Epidermal melanocyte (primary cell): Measurements from ENCODE around the gene RPUSD4.
A peak's percentile ranks its signal among the peaks of the same experiment; 100 is the strongest.
"Not testable (repeated sequence)": the region's sequence is repeated elsewhere in the genome, so short reads cannot be mapped to it uniquely, and the experiment has no call there.

Experiments used
- DNase-seq: peaks from one replicate; pipeline ENCODE4 v3.0.0; 2011; ENCODE audit warnings: low spot score; ENCODE audit not compliant: insufficient read length

The RPUSD4 gene

GRCh38 chr11:126211236-126212088 is at the start of gene RPUSD4, which contains the start of gene FAM118B:
Gene RPUSD4, minus strand, starts transcription at chr11:126211650. Its CDS starts 12 bp downstream, at chr11:126211638.
Gene FAM118B, plus strand, starts transcription at chr11:126211782. Its CDS starts 23,220 bp downstream, at chr11:126235002.
- peak; percentile 97 for DNase-seq

DNA sequence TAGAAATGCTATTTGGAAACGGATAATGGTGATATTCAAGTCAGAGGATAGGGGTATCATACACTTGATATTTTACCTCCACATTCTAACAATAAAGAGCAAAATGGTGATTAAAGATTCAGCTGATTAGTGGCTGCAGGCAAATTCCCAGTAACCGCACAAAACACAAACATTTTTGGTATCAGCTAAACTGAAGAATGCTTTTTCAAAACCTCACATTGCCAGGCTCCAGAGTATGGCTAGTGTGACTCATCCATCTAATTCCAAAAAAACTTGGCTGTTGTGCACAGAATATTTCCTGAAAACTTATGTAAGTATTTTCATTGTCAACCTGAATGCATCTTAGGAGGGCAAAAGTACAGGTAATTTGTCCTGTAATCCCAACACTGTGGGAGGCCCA is 46.3 kb upstream of the RPUSD4 start:
- no peak for DNase-seq

DNA sequence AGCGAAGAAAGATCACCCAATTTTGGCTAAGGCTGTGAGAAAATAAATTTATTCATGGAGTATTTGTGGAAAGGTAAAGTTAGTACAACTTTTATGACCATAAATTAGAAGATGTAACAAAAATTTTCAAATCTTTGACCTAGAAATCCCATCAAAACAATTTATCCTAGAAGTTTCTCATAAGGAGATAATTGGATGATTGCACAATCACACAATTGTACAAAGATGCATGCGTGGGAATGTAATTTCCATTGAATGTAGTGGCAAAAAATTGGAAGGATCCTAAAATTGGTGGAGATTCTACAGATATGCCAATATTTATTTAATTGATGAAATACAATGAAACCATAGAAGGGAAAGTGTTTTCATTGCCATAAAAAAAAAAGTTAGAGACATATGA is 45.7 kb upstream of the RPUSD4 start:
- DNase-seq: no peak

- no peak for DNase-seq
Observed at GRCh38 chr11:126256216-126256615, 44.8 kb upstream of the RPUSD4 start.

DNA sequence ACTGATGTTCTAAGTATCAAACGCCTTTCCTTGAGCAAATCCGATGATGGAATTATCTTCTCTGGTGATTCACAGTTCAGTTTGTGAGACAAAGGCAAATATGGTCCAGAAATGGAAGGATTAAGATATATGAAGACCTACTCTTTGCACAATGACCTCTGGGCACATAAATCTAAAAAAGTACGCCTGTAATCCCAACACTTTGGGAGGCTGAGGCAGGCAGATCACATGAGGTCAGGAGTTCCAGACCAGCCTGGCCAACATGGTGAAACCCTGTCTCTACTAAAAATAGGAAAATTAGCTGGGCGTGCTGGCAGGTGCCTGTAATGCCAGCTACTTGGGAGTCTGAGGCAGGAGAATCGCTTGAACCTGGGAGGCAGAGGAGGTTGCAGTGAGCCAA is 44.1 kb upstream of the RPUSD4 start:
- not testable (repeated sequence) for DNase-seq

- no peak for DNase-seq
Observed at GRCh38 chr11:126254819-126255218, 43.4 kb upstream of the RPUSD4 start.

DNA sequence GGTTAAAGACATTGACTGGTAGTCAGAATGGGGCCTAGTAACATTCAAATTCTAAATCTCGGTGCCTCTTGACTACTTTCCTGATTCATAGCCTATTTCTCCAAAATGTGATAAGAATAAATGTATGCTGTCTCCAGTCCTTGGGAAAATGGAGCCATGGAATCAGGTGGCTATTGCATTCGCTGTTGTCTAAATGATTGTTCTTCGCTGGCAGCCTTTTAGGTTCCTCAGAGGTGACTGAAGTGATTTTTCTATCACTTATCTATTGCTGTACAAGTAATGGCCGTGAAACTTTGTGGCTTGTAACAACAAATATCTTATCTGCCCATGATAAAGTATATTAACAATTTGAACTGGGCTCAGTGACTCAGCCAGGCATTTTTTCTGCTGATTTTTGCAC is 41.8 kb upstream of the RPUSD4 start:
- no peak for DNase-seq

- DNase-seq: no peak
Observed at GRCh38 chr11:126246636-126247035, 35.2 kb upstream of the RPUSD4 start.

- DNase-seq: no peak
Observed at GRCh38 chr11:126233391-126233790, 21.9 kb upstream of the RPUSD4 start.

DNA sequence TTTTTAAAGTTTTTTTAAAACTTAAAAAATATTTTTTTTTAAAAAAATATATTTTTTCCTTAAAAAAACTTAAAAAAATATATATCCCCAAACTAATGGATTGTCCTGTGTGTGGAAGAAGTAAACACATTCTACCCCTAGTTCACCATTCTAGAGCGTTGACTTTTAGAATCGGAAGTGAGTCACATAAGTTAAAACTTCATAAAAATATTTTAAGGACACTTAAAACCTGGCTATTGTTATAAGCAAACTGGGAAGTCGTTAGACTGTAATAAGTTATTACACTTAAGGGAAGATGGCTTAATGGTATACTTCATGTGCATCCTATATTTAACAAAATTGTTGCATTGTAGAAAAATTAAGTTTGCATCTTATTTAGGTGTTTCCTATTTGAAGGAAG is 21.2 kb upstream of the RPUSD4 start:
- DNase-seq: no peak

DNA sequence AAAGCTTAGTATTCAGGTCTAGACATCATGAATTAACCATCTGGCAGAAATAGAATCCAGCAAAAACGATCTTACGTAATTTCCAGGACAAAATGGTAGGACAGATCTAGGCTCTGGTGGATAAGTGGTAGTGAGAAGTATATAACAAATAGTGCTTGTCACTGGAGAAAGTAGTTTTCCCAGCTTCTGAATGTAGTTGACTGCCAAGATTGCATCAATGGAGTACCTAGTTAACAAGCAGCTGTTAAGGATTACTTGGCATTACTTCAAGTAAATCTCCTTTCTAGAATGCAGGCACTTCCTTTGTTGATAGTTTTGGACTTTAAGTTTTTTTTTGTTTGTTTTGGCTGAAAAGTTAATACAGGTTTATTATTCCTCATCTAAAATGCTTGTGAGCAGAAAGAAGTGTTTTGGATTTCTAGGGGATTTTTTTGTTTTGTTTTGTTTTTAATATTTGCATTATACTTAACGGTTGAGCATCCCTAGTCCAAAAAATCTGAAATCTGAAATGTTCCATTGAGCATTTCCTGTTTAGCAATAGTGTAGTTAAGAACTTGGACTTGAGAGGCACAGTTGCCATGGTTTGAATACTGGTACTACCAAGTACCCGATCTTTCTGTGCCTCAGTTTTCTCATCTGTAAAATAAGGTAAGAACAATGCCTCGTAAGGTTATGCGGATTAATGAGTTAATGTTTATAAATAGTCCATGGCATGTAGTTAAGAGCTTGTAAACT is 20.4 kb upstream of the RPUSD4 start:
- DNase-seq: no peak

- DNase-seq: no peak
Observed at GRCh38 chr11:126229858-126230540, 18.5 kb upstream of the RPUSD4 start.

GRCh38 chr11:126226334-126227084 is 15.1 kb upstream of the RPUSD4 start:
- DNase-seq: no peak

GRCh38 chr11:126225295-126225665 is 13.8 kb upstream of the RPUSD4 start:
- no peak for DNase-seq

DNA sequence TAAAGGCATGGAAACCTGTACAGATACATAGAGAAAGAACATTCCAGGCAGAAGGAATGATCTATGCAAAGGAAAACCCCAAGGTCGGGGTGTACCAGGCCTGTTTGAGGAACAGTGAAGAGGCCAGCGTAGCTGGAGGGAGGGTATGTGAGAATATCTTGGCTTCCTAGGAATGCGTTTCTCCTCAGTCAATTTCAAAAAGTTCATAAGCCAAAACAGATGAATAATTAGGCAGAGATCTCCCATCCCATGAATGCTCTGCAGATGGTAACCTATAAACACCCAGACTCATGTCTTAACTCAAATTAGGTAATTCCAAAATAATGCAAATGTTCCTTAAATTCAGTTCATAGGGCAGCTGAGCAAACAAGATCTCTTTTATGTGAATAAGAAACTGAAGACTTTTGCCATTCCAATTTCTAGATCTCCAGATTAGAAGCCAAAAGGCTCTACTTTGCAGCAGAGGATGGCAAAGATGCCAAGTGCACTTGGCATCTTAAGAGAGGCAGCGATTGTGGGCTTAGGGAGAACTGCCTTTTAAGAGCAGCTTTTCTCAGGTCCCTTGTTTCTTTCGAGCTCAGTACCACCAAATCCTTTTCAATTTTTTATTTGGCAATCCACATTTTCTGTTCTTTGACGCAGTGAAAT is 13.3 kb upstream of the RPUSD4 start:
- no peak for DNase-seq

GRCh38 chr11:126219547-126219946 is 8.1 kb upstream of the RPUSD4 start:
- DNase-seq: no peak

DNA sequence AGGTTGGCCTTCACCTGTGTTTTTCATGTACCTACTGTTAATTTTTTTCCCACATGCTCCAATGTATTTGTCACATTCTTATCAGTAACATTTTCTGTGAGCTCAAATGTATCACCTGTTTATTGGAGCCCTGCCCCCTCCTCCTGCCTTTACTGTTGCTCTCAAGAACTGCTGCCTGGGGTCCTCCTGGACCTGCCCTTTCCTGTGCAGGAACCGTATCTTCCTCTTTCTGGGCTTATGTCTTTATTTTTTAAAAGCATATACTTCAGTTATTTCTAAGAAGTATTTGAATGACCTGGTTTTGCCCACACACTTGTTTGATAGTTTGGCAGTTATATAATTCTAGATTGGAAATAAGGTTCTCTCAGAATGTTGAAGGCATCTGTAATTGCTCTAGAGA is 6.0 kb upstream of the RPUSD4 start:
- DNase-seq: no peak

DNA sequence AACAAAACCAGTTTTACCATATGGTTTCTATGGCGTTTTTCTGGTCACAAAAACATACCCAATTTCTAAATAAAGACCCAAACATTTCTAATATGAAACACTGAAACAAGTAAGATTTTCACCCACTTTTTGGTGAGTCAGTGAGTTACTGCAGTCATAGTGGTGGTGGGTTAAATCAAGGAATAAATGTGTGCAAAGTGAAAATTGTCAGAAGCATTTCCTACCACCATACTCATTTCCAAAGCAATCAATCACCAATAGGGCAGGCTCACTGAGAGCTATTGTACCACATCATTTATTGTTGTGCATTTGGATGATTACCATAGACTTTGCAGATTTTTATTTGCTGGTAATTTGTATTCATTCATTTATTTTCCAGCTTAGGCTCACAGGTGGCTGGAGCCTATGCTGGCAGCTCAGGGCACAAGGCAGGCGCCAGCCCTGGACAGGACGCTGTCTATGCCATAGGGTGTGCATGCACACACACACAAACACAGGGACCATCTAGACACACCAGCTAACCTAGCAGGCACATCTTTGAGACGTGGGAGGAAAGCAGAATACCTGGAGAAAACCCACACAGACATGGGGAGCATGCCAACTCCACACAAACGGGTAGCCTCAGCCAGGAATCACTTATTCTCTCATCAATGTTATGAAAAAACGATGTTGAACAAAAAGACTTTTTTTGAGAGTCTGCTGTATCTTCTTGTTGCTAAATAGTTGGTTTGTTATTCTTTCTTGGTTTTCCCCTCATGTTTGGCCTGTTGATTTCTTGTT is 5.3 kb upstream of the RPUSD4 start:
- DNase-seq: no peak

- DNase-seq: no peak
Observed at GRCh38 chr11:126214841-126215240, 3.4 kb upstream of the RPUSD4 start.

DNA sequence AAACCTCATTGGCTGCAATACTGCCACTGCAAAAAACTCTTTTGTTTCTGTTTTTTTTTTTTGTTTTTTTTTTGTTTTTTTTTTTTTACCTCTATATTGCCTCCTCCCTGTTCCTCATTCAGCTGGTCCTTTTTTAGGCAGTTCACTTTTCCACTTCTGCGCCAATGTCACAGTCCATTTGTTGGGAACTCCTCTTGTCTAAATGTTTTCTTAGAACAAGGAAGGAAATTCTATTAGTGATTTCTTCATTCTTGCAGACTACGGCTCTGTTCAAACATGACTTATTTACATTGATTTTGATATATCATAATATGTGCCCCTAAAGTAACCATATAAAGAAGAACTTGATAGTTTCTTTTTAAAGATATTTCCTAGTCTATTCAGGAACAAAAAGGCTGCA is 3.0 kb upstream of the RPUSD4 start:
- no peak for DNase-seq
